Measurements from ENCODE around the gene LAD1. TPM values are rescaled to one million over a fixed set of nuclear protein-coding genes. Genes with fewer than 3 reads are reported as not detected.

The LAD1 gene
- total and polyA plus RNA-seq, 10 donors, result 0.64 to 4.0 (median 1.8) TPM; not detected in 3

- intact Hi-C loops (cut with DNase I; ENCODE audit: low total_unique reads), result no loop called here
- DNase-seq, result peak; percentile 34
- TF ChIP-seq POLR2AphosphoS5 (IDR thresholded peaks at IDR 0.05), result no peak
- TF ChIP-seq, protein P1, sequence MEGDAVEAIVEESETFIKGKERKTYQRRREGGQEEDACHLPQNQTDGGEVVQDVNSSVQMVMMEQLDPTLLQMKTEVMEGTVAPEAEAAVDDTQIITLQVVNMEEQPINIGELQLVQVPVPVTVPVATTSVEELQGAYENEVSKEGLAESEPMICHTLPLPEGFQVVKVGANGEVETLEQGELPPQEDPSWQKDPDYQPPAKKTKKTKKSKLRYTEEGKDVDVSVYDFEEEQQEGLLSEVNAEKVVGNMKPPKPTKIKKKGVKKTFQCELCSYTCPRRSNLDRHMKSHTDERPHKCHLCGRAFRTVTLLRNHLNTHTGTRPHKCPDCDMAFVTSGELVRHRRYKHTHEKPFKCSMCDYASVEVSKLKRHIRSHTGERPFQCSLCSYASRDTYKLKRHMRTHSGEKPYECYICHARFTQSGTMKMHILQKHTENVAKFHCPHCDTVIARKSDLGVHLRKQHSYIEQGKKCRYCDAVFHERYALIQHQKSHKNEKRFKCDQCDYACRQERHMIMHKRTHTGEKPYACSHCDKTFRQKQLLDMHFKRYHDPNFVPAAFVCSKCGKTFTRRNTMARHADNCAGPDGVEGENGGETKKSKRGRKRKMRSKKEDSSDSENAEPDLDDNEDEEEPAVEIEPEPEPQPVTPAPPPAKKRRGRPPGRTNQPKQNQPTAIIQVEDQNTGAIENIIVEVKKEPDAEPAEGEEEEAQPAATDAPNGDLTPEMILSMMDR (IDR thresholded peaks at IDR 0.05 in 8 of 11, conservative IDR thresholded peaks at IDR 0.05 in 3 of 11), result no peak
- no peak for TF ChIP-seq POLR2A (IDR thresholded peaks at IDR 0.05)
- Histone ChIP-seq H3K27me3 (replicated peaks in 1 of 7) (peaks cover 0 to 48% (median 0%) of the 10 kb centered on the region in 7 donors), H3K9me3 (no peaks in the 10 kb centered on the region), H3K36me3 (no peaks in the 10 kb centered on the region), H3K4me3 (no peak overlapping the region), H3K4me1 (no peaks in the 10 kb centered on the region), H3K27ac (no peak overlapping the region)
- WGBS, 5 donors, result 68 to 84% (median 78%) methylated on average over 7 to 11 of the region's 11 CpGs
These were observed 33.9 kb downstream of the LAD1 start for GRCh38 chr1:201365251-201365650.

DNA sequence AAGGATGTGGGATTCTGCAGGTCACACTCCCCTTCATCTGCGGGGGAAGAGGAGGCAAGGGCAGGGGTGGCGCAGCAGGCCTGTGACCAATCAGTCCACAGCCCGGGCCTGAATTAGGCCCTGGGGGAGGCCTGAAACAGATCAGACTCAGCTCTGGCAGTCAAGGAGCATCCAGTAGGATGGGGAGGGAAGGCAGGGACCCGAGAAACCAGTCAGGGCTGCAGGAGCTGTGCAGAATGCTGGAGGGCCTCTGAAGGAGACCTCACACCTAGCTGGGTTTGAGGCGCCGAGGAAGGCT, 34.4 kb downstream of the LAD1 start:
- H3K27me3 ChIP-seq (replicated peaks in 1 of 7), result peaks cover 0 to 43% (median 0%) of the 10 kb centered on the region in 7 donors
- H3K9me3 ChIP-seq, result no peaks in the 10 kb centered on the region
- no peak overlapping the region for H3K27ac ChIP-seq
- 80 to 85% (median 84%) methylated on average over 6 of the region's 6 CpGs for WGBS, 5 donors
- H3K36me3 ChIP-seq, result no peaks in the 10 kb centered on the region
- DNase-seq, result peak; percentile 56
- TF ChIP-seq POLR2A (IDR thresholded peaks at IDR 0.05) (no peak), POLR2AphosphoS5 (IDR thresholded peaks at IDR 0.05) (no peak)
- TF ChIP-seq, protein P1 (IDR thresholded peaks at IDR 0.05 in 8 of 11, conservative IDR thresholded peaks at IDR 0.05 in 3 of 11), result no peak
- H3K4me3 ChIP-seq, result no peak overlapping the region
- H3K4me1 ChIP-seq, result no peaks in the 10 kb centered on the region
- intact Hi-C loops (cut with DNase I; ENCODE audit: low total_unique reads), result loop anchor here (5.0 kb wide), 1 partner anchor 107 kb away; no protein-coding TSS in a partner anchor

GRCh38 chr1:201363467-201363866, 35.7 kb downstream of the LAD1 start:
- H3K27me3 ChIP-seq (replicated peaks in 1 of 7), result peaks cover 0 to 38% (median 0%) of the 10 kb centered on the region in 7 donors
- H3K4me1 ChIP-seq, result no peaks in the 10 kb centered on the region
- 55 to 61% (median 57%) methylated on average over 8 of the region's 8 CpGs for WGBS, 5 donors
- DNase-seq, result peak; percentile 32
- intact Hi-C loops (cut with DNase I; ENCODE audit: low total_unique reads), result loop anchor here (5.0 kb wide), 1 partner anchor 106 kb away; no protein-coding TSS in a partner anchor
- no peaks in the 10 kb centered on the region for H3K36me3 ChIP-seq
- TF ChIP-seq POLR2A (IDR thresholded peaks at IDR 0.05) (no peak), POLR2AphosphoS5 (IDR thresholded peaks at IDR 0.05) (no peak)
- TF ChIP-seq, protein P1 (IDR thresholded peaks at IDR 0.05 in 8 of 11, conservative IDR thresholded peaks at IDR 0.05 in 3 of 11), result no peak
- no peak overlapping the region for H3K27ac ChIP-seq
- H3K9me3 ChIP-seq, result no peaks in the 10 kb centered on the region
- H3K4me3 ChIP-seq, result no peak overlapping the region

GRCh38 chr1:201362906-201363305, 36.2 kb downstream of the LAD1 start:
- no peak for TF ChIP-seq POLR2A (IDR thresholded peaks at IDR 0.05)
- TF ChIP-seq POLR2AphosphoS5 (IDR thresholded peaks at IDR 0.05), result no peak
- TF ChIP-seq, protein P1 (IDR thresholded peaks at IDR 0.05 in 8 of 11, conservative IDR thresholded peaks at IDR 0.05 in 3 of 11), result no peak
- Histone ChIP-seq H3K27me3 (replicated peaks in 1 of 7) (peaks cover 0 to 35% (median 0%) of the 10 kb centered on the region in 7 donors), H3K9me3 (no peaks in the 10 kb centered on the region), H3K27ac (no peak overlapping the region), H3K36me3 (no peaks in the 10 kb centered on the region), H3K4me3 (no peak overlapping the region), H3K4me1 (no peaks in the 10 kb centered on the region)
- intact Hi-C loops (cut with DNase I; ENCODE audit: low total_unique reads), result loop anchor here (5.0 kb wide), 1 partner anchor 106 kb away; no protein-coding TSS in a partner anchor
- DNase-seq, result peak; percentile 61
- 90 to 97% (median 94%) methylated on average over 3 of the region's 3 CpGs for WGBS, 5 donors
